HG03196 (cell line): ENCODE data around the gene RANGRF.
"Not testable (repeated sequence)": the region's sequence is repeated elsewhere in the genome, so short reads cannot be mapped to it uniquely, and the experiment has no call there.

Experiments used
- ATAC-seq: cut with Tn5 transposase; IDR thresholded peaks from one replicate; pipeline ENCODE4 v1.9.1; 2021; ENCODE audit not compliant: unreplicated experiment

The RANGRF gene, protein sequence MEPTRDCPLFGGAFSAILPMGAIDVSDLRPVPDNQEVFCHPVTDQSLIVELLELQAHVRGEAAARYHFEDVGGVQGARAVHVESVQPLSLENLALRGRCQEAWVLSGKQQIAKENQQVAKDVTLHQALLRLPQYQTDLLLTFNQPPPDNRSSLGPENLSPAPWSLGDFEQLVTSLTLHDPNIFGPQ

DNA sequence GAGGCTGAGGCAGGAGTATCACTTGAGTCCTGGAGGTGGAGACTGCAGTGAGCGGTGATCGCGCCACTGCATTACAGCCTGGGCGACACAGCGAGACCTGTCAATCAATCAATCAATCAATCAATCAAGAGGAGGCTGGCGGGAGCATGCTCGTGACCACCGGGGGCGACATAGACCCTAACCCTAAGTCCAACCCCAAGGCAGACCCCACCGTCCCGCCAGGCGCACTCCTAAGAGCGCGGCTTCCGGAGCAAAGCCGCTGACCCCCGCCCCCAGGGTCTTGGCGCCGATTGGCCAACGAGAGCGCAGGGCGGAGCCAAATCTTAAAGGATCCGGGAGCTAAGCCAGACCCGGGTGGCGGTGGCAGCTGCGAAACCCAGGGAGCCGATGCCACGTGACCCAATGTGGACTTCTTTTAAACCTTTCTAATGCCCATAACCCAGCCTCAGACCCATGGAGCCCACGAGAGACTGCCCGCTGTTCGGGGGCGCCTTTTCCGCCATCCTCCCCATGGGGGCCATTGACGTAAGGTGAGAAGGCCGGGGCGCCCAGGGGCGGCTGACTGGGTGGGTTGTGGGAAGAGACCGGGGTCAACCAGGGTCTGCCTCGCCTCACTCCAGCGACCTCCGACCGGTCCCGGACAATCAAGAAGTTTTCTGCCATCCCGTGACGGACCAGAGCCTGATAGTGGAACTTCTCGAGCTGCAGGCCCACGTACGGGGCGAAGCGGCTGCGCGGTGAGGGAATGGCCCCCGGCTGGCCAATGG, at the start of gene RANGRF:
RANGRF (plus strand) TSS at position 335 of the 767 bp plus-strand sequence; CDS start at position 454, 119 bp downstream.
- ATAC-seq, result peak; percentile 80

- no peak for ATAC-seq
These were observed 44.6 kb upstream of the RANGRF start for GRCh38 chr17:8243827-8244226.

DNA sequence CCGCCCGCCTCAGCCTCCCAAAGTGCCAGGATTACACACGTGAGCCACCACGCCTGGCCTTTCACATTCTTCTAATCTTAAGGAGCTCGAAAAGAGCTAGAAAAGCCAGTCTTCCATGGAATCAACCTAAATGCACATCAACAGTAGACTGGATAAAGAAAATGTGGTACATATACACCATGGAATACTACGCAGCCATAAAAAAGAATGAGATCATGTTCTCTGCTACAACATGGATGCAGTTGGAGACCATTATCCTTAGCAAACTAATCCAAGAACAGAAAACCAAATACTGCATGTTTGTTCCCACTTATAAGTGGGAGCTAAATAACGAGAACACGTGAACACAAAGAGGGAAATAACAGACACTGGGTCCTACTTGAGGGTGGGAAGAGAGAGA, 43.7 kb upstream of the RANGRF start:
- ATAC-seq, result no peak

GRCh38 chr17:8248751-8249607, 39.5 kb upstream of the RANGRF start, which contains the start of gene PFAS:
PFAS (plus strand) TSS chr17:8249289; CDS start chr17:8253938, 4,649 bp downstream.
- ATAC-seq, result peak; percentile 48

DNA sequence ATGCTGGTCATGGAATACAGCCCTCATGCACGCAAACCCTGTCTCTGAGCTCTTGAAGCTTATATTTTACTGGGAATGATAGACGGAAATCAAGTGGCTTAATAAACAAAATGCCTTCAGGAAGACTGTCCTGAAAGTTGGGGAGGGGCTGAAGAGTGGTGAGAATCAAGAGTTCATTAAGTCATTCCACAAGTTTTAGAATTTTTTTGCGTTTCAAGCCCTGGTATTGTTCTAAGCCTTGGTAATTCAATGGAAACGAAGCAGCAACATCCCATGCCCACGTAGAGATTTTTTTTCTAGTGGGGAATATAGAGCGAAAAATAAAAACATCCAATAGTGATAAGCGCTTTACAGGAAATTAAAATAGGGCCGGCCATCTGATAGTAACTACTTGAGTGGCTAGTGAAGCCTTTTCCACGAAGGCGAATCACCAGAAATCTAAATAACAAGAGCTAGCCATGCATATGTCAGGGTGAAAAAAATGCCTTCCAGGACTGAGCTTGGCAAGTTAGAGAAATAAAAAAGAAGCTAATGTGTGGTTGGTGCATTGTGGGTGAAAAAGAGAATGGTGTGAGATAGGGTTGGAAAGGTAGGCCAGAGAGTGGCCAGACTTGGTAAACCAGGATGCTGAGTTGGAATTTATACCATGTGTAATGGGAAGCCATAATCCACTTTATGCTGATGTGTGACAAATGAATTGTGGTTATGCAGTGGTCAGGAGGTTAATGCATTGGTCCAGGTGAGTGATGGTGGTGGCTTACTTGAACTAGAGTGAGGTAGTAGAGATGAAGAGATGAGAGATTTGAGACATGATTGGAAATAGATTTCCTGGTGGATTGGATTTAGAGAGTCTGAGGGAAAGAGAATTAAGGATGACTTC, 38.6 kb upstream of the RANGRF start:
- no peak for ATAC-seq

DNA sequence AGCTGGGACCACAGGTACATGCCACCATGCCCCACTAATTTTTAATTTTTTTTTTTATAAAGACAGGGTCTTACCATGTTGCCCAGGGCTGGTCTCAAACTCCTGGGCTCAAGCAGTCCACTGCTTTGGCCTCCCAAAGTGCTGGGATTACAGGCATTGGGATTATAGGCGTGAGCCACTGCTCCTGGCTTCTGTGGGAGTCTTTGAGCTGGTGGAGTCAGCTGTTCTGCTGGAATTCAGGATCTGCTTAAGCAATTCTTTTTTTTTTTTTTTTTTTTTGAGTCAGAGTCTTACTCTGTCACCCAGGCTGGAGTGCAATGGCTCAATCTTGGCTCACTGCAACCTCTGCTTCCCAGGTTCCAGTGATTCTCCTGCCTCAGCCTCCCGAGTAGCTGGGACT, 37.1 kb upstream of the RANGRF start:
- ATAC-seq, result not testable (repeated sequence)

DNA sequence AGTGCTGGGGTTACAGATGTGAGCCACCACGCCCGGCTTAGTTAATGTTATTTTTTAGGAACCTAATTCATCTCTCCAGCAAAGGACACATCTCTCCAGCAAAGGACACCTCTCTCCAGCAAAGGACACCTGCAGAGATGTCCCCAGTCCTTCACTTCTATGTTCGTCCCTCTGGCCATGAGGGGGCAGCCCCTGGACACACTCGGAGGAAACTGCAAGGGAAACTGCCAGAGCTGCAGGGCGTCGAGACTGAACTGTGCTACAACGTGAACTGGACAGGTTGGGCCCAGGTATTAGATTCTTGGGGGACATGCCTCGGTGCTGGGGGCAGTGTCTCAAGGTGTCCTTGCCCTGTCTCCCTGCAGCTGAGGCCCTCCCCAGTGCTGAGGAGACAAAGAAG, 34.7 kb upstream of the RANGRF start:
- no peak for ATAC-seq

DNA sequence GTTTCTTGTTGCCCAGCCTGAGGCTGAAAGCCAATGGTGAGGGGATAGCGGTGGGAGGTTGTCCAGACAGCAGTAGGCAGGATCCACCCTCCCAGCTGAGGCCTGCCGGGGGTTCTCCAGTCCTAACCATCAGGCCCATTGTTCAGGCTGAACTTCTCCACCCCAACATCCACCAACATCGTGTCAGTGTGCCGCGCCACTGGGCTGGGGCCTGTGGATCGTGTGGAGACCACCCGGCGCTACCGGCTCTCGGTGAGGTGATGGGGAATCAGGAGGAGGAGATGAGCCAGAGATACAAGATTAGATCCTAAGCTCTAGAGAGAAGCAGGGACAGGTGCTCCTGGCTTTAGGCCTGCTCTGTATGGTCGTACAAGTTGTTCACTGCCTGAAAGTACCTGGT, 33.6 kb upstream of the RANGRF start:
- no peak for ATAC-seq

GRCh38 chr17:8255499-8255898, 33.0 kb upstream of the RANGRF start:
- ATAC-seq, result no peak

DNA sequence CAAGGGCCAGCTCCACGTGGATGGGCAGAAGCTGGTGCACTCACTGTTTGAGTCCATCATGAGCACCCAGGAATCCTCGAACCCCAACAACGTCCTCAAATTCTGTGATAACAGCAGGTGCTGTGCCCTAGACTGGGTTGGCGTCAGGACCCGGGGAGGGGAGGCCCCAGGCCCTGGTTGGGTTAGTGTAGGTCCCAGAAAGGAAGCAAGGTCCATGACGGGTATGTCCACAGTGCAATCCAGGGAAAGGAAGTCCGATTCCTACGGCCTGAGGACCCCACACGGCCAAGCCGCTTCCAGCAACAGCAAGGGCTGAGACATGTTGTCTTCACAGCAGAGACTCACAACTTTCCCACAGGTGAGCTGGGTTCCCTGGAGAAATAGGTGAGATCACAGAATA, 32.2 kb upstream of the RANGRF start:
- no peak for ATAC-seq

GRCh38 chr17:8256691-8257090, 31.8 kb upstream of the RANGRF start:
- no peak for ATAC-seq

DNA sequence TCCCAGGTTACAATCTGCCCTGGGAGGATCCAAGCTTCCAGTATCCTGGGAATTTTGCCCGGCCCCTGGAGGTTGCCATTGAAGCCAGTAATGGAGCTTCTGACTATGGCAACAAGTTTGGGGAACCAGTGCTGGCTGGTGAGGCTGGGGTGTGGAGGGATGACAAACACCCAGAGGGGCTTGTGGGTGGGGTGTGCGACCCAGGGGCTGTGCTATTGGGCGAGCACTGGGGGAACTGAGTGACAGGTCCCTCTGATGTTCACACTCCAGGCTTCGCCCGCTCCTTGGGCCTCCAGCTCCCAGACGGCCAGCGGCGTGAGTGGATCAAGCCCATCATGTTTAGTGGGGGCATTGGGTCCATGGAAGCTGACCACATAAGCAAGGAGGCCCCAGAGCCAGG, 30.7 kb upstream of the RANGRF start:
- ATAC-seq, result no peak

GRCh38 chr17:8264320-8264719, 24.1 kb upstream of the RANGRF start:
- ATAC-seq, result no peak

GRCh38 chr17:8264836-8265542, 23.5 kb upstream of the RANGRF start:
- ATAC-seq, result no peak

DNA sequence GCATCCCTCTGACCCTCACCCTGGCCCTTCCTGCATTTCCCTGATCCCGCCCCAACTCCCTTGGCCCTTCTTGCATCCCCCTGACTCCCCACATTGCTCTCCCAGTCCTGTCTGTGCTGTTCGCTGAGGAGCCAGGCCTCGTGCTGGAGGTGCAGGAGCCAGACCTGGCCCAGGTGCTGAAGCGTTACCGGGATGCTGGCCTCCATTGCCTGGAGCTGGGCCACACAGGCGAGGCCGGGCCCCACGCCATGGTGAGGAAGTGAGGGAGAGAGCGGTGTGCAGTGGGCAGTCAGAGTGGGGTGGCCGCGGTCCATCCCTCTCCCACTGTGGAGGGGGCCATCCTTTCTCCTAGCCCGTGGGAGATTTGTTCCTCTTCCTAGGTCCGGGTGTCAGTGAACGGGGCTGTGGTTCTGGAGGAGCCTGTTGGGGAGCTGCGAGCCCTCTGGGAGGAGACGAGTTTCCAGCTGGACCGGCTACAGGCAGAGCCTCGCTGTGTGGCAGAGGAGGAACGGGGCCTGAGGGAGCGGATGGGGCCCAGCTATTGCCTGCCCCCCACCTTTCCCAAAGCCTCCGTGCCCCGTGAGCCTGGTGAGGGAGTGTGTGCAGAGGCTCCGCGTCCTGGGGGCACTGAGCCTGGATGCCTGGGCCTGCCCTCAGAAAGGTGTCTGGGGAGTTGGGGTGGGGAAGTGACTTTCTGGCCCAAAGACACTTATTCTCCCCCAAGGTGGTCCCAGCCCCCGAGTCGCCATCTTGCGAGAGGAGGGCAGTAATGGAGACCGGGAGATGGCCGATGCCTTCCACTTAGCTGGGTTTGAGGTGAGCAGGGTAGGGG, 21.6 kb upstream of the RANGRF start:
- no peak for ATAC-seq

DNA sequence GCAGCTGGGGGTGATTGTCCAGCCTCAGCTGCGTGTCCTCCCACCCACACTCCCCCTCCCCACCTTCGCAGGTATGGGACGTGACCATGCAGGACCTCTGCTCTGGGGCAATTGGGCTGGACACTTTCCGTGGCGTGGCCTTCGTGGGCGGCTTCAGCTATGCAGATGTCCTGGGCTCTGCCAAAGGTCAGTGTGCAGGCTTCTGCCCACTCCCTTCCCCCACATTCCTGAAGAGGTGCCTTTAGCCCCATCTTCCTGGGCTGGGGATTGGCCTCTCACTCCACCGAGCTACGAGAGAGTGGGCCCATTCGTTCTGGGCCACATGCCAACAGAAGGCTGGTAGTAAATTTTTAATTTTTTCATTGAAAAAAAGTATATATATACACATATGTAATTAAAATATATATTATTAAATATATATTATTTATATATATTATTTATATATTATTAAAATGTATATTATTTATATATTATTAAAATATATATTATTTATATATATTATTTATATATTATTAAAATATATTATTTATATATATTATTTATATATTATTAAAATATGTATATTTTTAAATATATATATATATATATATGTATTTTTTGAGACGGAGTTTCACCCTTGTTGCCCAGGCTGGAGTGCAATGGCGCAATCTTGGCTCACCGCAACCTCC, 20.9 kb upstream of the RANGRF start:
- no peak for ATAC-seq

GRCh38 chr17:8268550-8269298, 19.7 kb upstream of the RANGRF start:
- no peak for ATAC-seq

DNA sequence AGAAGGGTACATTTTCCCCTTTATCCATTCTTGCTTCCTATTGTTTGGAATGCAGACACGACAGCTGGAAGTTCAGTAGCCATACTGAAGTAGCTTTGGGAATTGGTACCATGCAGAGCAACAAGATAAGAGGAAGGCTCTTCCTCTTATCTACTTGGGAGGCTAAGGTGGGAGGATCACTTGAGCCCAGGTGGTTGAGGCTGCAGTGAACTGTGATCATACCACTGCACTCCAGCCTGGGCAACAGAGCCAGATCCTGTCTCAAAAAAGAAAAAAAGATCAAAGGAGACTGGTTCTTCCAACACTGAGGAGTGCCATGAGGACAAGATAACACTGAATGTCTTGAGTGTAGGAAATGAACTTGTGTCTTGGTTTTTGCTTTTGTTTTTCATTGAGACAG, 16.0 kb upstream of the RANGRF start:
- ATAC-seq, result no peak
